NCI-H1105 treated with DMSO at 0.1 percent for 48 hours (cell line): ENCODE measurements around the gene ATXN1.

Source experiments
- DNase-seq: peaks from one replicate; lab custom pipeline; 2025; lab: John Stamatoyannopoulos, UW

Gene ATXN1

GRCh38 chr6:16698162-16698533 is 63.1 kb downstream of the ATXN1 start:
- DNase-seq: peak; percentile 42

GRCh38 chr6:16697437-16698161 is 63.7 kb downstream of the ATXN1 start:
- no peak for DNase-seq

GRCh38 chr6:16696496-16696895 is 64.8 kb downstream of the ATXN1 start:
- no peak for DNase-seq

- DNase-seq: no peak
Observed at GRCh38 chr6:16694781-16695578, 66.3 kb downstream of the ATXN1 start.

GRCh38 chr6:16691324-16691723 is 69.9 kb downstream of the ATXN1 start:
- DNase-seq: no peak

- DNase-seq: no peak
Observed at GRCh38 chr6:16690608-16691142, 70.6 kb downstream of the ATXN1 start.

- no peak for DNase-seq
Observed at GRCh38 chr6:16689788-16690607, 71.3 kb downstream of the ATXN1 start.

GRCh38 chr6:16688984-16689636 is 72.2 kb downstream of the ATXN1 start:
- no peak for DNase-seq

GRCh38 chr6:16688436-16688835 is 72.8 kb downstream of the ATXN1 start:
- DNase-seq: no peak

- no peak for DNase-seq
Observed at GRCh38 chr6:16687045-16687444, 74.2 kb downstream of the ATXN1 start.

- DNase-seq: no peak
Observed at GRCh38 chr6:16684896-16685554, 76.2 kb downstream of the ATXN1 start.

- no peak for DNase-seq
Observed at GRCh38 chr6:16684195-16684689, 77.0 kb downstream of the ATXN1 start.

- no peak for DNase-seq
Observed at GRCh38 chr6:16683641-16684194, 77.5 kb downstream of the ATXN1 start.

- DNase-seq: no peak
Observed at GRCh38 chr6:16681260-16681873, 79.9 kb downstream of the ATXN1 start.

GRCh38 chr6:16679050-16679449 is 82.2 kb downstream of the ATXN1 start:
- no peak for DNase-seq

GRCh38 chr6:16677458-16677857 is 83.8 kb downstream of the ATXN1 start:
- DNase-seq: no peak

GRCh38 chr6:16676978-16677377 is 84.3 kb downstream of the ATXN1 start:
- DNase-seq: no peak

- no peak for DNase-seq
Observed at GRCh38 chr6:16676376-16676775, 84.9 kb downstream of the ATXN1 start.

- DNase-seq: no peak
Observed at GRCh38 chr6:16674801-16675392, 86.4 kb downstream of the ATXN1 start.
